HepG2 (cell line): ENCODE data around the gene DSCAML1. TPM values are rescaled to one million over a fixed set of nuclear protein-coding genes. Genes with fewer than 3 reads are reported as not detected.

Experiments
- ATAC-seq: fragments of 200-7000 bp; cut with Tn5 transposase; 3 replicates; pipeline ENCODE4 v1.9.1; 2020; ENCODE audit warnings: mild to moderate bottlenecking, moderate library complexity
- BruUV-seq: library from RNA; stranded (reverse); fragments of 400-500 nt; replicated peaks from 2 replicates; lab custom pipeline; 2021; lab: Mats Ljungman, UMichigan
- CTCF ChIA-PET: fragments of 300-600 bp; formaldehyde crosslinking; extraction: SDS; loops from one replicate; lab custom pipeline; 2021; ENCODE audit warnings: low total read pairs, inconsistent platforms, low intra/inter-chr PET ratio; lab: Yijun Ruan, JAX
- POLR2A ChIA-PET: fragments of 350-600 bp; sonication (Branson Sonifier 250); formaldehyde crosslinking; loops from one replicate; lab custom pipeline; 2020; ENCODE audit warnings: antibody characterized with exemption, inconsistent platforms; lab: Yijun Ruan, JAX
- DNase-seq: peaks from one replicate; pipeline ENCODE4 v3.0.0-alpha.2; 2015; ENCODE audit warnings: low spot score
- FAIRE-seq: peaks from 3 replicates; lab custom pipeline; 2011; peaks lifted over from hg19 to GRCh38; lab: Jason Lieb, UNC
- H2AFZ ChIP-seq: one replicate; pipeline ENCODE4 v1.6.1; 2011; ENCODE audit warnings: low read length, inconsistent platforms
- H3K27ac ChIP-seq: fragments of 300-600 bp; 3 replicates; pipeline ENCODE4 v1.8.0; 2011; ENCODE audit warnings: mixed run types, mild to moderate bottlenecking, mixed read lengths, low read length, inconsistent platforms; ENCODE audit not compliant: insufficient read depth; ENCODE audit errors: extremely low read length
- H3K27me3 ChIP-seq, 2 experiments: fragments of 200-600 bp in 1 of 2; 2 replicates in 1 of 2; 3 replicates in 1 of 2; pipeline versions ENCODE4 v1.6.0 to v1.8.0; 2011; ENCODE audit warnings: low read length in 2 of 2, mild to moderate bottlenecking in 2 of 2, moderate library complexity in 2 of 2, inconsistent platforms in 1 of 2; ENCODE audit not compliant: insufficient read depth in 2 of 2, control insufficient read depth in 1 of 2
- H3K36me3 ChIP-seq, 2 experiments: fragments of 200-600 bp in 1 of 2; replicated peaks in 1 of 2; 2 replicates in 1 of 2; 3 replicates in 1 of 2; pipeline versions ENCODE4 v1.5.1 to v1.8.0; 2011; ENCODE audit warnings: low read length in 2 of 2, inconsistent platforms in 1 of 2; ENCODE audit not compliant: insufficient read depth in 2 of 2, control insufficient read depth in 1 of 2
- H3K4me1 ChIP-seq: 2 replicates; pipeline ENCODE4 v1.5.1; 2012; ENCODE audit warnings: low read length, inconsistent platforms; ENCODE audit not compliant: insufficient read depth
- H3K4me2 ChIP-seq: 2 replicates; pipeline ENCODE4 v1.6.0; 2011; ENCODE audit warnings: low read depth, low read length, inconsistent platforms
- H3K4me3 ChIP-seq, 3 experiments: fragments of 200-600 bp in 1 of 3; sonication (generic), shearing (Covaris generic) in 1 of 3; replicated peaks in 1 of 3; 2 replicates each; pipeline ENCODE4 v1.5.1; 2011 to 2016; ENCODE audit warnings: low read length in 3 of 3, inconsistent platforms in 2 of 3, low read depth in 2 of 3, mild to moderate bottlenecking in 2 of 3, control low read depth in 1 of 3, mixed read lengths in 1 of 3; ENCODE audit not compliant: insufficient read depth in 1 of 3
- H3K79me2 ChIP-seq: one replicate; pipeline ENCODE4 v1.6.1; 2011; ENCODE audit warnings: low read length, inconsistent platforms; ENCODE audit not compliant: insufficient read depth
- H3K9ac ChIP-seq: 2 replicates; pipeline ENCODE4 v1.6.0; 2011; ENCODE audit warnings: mild to moderate bottlenecking, low read depth, low read length, inconsistent platforms; ENCODE audit not compliant: insufficient read depth
- H3K9me3 ChIP-seq: 2 replicates; pipeline ENCODE4 v1.5.1; 2012; ENCODE audit warnings: mild to moderate bottlenecking, low read length
- H4K20me1 ChIP-seq: 2 replicates; pipeline ENCODE4 v1.6.0; 2011; ENCODE audit warnings: inconsistent platforms, mild to moderate bottlenecking, low read length, moderate library complexity; ENCODE audit not compliant: insufficient read depth
- ARID5B ChIP-seq: IDR thresholded peaks from 2 replicates; pipeline ENCODE4 v1.4.0; 2020; ENCODE audit warnings: mild to moderate bottlenecking, missing genetic modification reagents
- BHLHE40 ChIP-seq: IDR thresholded peaks from 2 replicates; pipeline ENCODE4 v1.6.1; 2011; ENCODE audit warnings: low read length, improper control_type of control experiment
- CREB1 ChIP-seq, 2 experiments: fragments of 450-650 bp in 1 of 2; IDR thresholded peaks; 2 replicates each; pipeline ENCODE4 v1.6.1; 2016 to 2017; ENCODE audit warnings: control low read depth in 1 of 2, mild to moderate bottlenecking in 1 of 2, missing compliant biosample characterization in 1 of 2, missing genetic modification characterization in 1 of 2
- FOXK1 ChIP-seq: sonication (generic); formaldehyde crosslinking; IDR thresholded peaks from 2 replicates; pipeline ENCODE4 v1.4.0; 2020; ENCODE audit warnings: low read depth, missing genetic modification reagents, borderline replicate concordance
- IKZF5 ChIP-seq: IDR thresholded peaks from 2 replicates; pipeline ENCODE4 v1.6.1; 2018; ENCODE audit warnings: missing genetic modification reagents, mild to moderate bottlenecking, missing compliant biosample characterization
- MXD3 ChIP-seq: IDR thresholded peaks from 2 replicates; pipeline ENCODE4 v1.6.1; 2016; ENCODE audit warnings: mild to moderate bottlenecking, missing biosample characterization, missing genetic modification reagents
- NFYB ChIP-seq: sonication (generic); formaldehyde crosslinking; IDR thresholded peaks from 2 replicates; pipeline ENCODE4 v1.4.0; 2020; ENCODE audit warnings: missing genetic modification reagents
- PLSCR1 ChIP-seq: sonication (generic); formaldehyde crosslinking; IDR thresholded peaks from 2 replicates; pipeline ENCODE4 v1.5.0; 2020; ENCODE audit warnings: missing genetic modification reagents, mild to moderate bottlenecking, borderline replicate concordance
- SAP130 ChIP-seq: IDR thresholded peaks from 2 replicates; pipeline ENCODE4 v1.6.1; 2016; ENCODE audit warnings: low read depth
- TIGD3 ChIP-seq: sonication (generic); formaldehyde crosslinking; IDR thresholded peaks from 2 replicates; pipeline ENCODE4 v1.5.1; 2020; ENCODE audit warnings: mild to moderate bottlenecking, missing genetic modification reagents, borderline replicate concordance
- ZNF496 ChIP-seq: sonication (generic); formaldehyde crosslinking; IDR thresholded peaks from 2 replicates; pipeline ENCODE4 v1.8.1; 2023; ENCODE audit warnings: mild to moderate bottlenecking, moderate library complexity, missing genetic modification reagents; ENCODE audit not compliant: insufficient replicate concordance
- ZNF850 ChIP-seq: sonication (generic); formaldehyde crosslinking; conservative IDR thresholded peaks from 2 replicates; pipeline ENCODE4 v1.9.0; 2021; ENCODE audit warnings: mild to moderate bottlenecking, missing genetic modification reagents
- WGBS: methylation state at CpG from one replicate; pipeline ENCODE4 v1.1.6; 2017; ENCODE audit warnings: low lambda C conversion rate; 5-methylcytosine and 5-hydroxymethylcytosine counted together
- in situ Hi-C: cut with HindIII; loops from 2 replicates; pipeline ENCODE4 v1.10.0; 2017; ENCODE audit warnings: low pct_unique_long_range_greater_than_20kb; ENCODE audit not compliant: extremely low pct_ligation_motif_present
- intact Hi-C: fragments of 100-400 bp; cut with micrococcal nuclease; formaldehyde crosslinking; loops from one replicate; pipeline ENCODE4 v1.10.0; 2022; ENCODE audit not compliant: unreplicated experiment
- polyA plus RNA-seq, 8 experiments: library from polyadenylated mRNA; depleted of rRNA in 3 of 8; stranded (reverse) in 7 of 8; unstranded in 1 of 8; fragments of >200 nt; fragmentation: Illumina TruSeq in 4 of 8; extraction: Trizol in 4 of 8; gene quantifications; 2 replicates each; pipeline versions ENCODE4 v1.2.1 to v1.2.3, GENCODE V29; 2011 to 2016; ENCODE audit warnings: low read depth in 4 of 8, missing spikeins in 1 of 8, mixed read lengths in 1 of 8; ENCODE audit not compliant: insufficient read depth in 1 of 8
- total RNA-seq, 5 experiments: library from RNA; depleted of rRNA; stranded (reverse); fragments of >200 nt; fragmentation: Illumina TruSeq; extraction: Trizol; gene quantifications; 2 replicates each; pipeline ENCODE4 v1.2.3, GENCODE V29; 2016; ENCODE audit warnings: low read depth in 1 of 5

DSCAML1 gene
- total and polyA plus RNA-seq, 2 of the 13 experiments (the other 11 are each of a cell fraction or from before 2014, with no cell fraction given) = 0.29 to 0.40 TPM

GRCh38 chr11:117538263-117539135 is 258.5 kb downstream of the DSCAML1 start:
- FAIRE-seq (no peak), ATAC-seq (no peak), DNase-seq (no peak)
- Histone ChIP-seq H3K4me3 (no peak overlapping the region), H3K9ac (no peak overlapping the region), H4K20me1 (no peaks in the 10 kb centered on the region; the same call in 1 of the 2 replicates), H2AFZ (no peak overlapping the region), H3K36me3 (no peaks in the 10 kb centered on the region), H3K4me1 (no peaks in the 10 kb centered on the region), H3K79me2 (no peaks in the 10 kb centered on the region), H3K9me3 (no peaks in the 10 kb centered on the region), H3K27me3 (peaks cover 1 to 5% of the 10 kb centered on the region in 2 experiments; a peak in 4 of 5 replicates), H3K27ac (no peak overlapping the region), H3K4me2 (no peak overlapping the region)
- 28% methylated on average over 10 of the region's 13 CpGs for WGBS
- ChIA-PET POLR2A (no interaction called here), CTCF (no interaction called here)
- intact Hi-C loops = no loop called here
- no TSS peak for BruUV-seq
- TF ChIP-seq TIGD3 (CRISPR knock-in tag) (no peak), NFYB (no peak), PLSCR1 (no peak), MXD3 (CRISPR knock-in tag) (no peak), IKZF5 (no peak), ZNF496 (CRISPR knock-in tag) (no peak), ZNF850 (no peak), FOXK1 (CRISPR knock-in tag) (no peak), ARID5B (no peak), CREB1 (IDR thresholded peaks at IDR 0.05) (no peak), CREB1 (CRISPR knock-in tag; IDR thresholded peaks at IDR 0.05) (no peak), SAP130 (no peak), BHLHE40 (no peak)
- in situ Hi-C loops = no loop called here
